Progenitor cell of endocrine pancreas (in vitro differentiated cells): ENCODE data around the gene NKX6-2. TPM values are rescaled to one million over a fixed set of nuclear protein-coding genes. Genes with fewer than 3 reads are reported as not detected.

Experiments
- DNase-seq: peaks from one replicate; pipeline ENCODE4 v3.0.0; 2021; ENCODE audit warnings: low spot score; ENCODE audit not compliant: unreplicated experiment
- H3K27ac Mint-ChIP-seq: 2 replicates; pipeline ENCODE4 v1.8.0; 2021; ENCODE audit warnings: mild to moderate bottlenecking, moderate library complexity, mixed read lengths
- H3K27me3 Mint-ChIP-seq: 2 replicates; pipeline ENCODE4 v1.8.0; 2021; ENCODE audit warnings: mixed read lengths
- H3K36me3 Mint-ChIP-seq: 2 replicates; pipeline ENCODE4 v1.8.0; 2022; ENCODE audit warnings: mixed read lengths; ENCODE audit not compliant: insufficient read depth
- H3K4me1 Mint-ChIP-seq: 2 replicates; pipeline ENCODE4 v1.8.0; 2021; ENCODE audit warnings: low read depth, mixed read lengths
- H3K4me3 Mint-ChIP-seq: 2 replicates; pipeline ENCODE4 v1.8.0; 2021; ENCODE audit warnings: low read depth, mild to moderate bottlenecking, moderate library complexity, mixed read lengths
- H3K9me3 Mint-ChIP-seq: 2 replicates; pipeline ENCODE4 v1.8.0; 2021; ENCODE audit warnings: low read depth, mixed read lengths
- total RNA-seq: library from RNA; stranded (reverse); gene quantifications from 2 replicates; pipeline ENCODE4 v1.2.1, GENCODE V29; 2021
- TF ChIP-seq, protein P1 (sequence below): fragments of 200-600 bp; sonication (generic); IDR thresholded peaks from one replicate; pipeline ENCODE4 v1.5.0; 2021; ENCODE audit warnings: antibody characterized with exemption, mild to moderate bottlenecking; ENCODE audit not compliant: unreplicated experiment

Gene NKX6-2
- total RNA-seq, 1 donor from 2014 or later: 43.9 TPM

GRCh38 chr10:132789659-132790148 lies 3.8 kb upstream of the NKX6-2 start:
- Mint-ChIP-seq H3K27ac (no peak overlapping the region), H3K4me3 (no peak overlapping the region), H3K4me1 (no peaks in the 10 kb centered on the region), H3K36me3 (no peaks in the 10 kb centered on the region), H3K27me3 (peaks cover 14% of the 10 kb centered on the region), H3K9me3 (no peaks in the 10 kb centered on the region)
- TF ChIP-seq, protein P1, sequence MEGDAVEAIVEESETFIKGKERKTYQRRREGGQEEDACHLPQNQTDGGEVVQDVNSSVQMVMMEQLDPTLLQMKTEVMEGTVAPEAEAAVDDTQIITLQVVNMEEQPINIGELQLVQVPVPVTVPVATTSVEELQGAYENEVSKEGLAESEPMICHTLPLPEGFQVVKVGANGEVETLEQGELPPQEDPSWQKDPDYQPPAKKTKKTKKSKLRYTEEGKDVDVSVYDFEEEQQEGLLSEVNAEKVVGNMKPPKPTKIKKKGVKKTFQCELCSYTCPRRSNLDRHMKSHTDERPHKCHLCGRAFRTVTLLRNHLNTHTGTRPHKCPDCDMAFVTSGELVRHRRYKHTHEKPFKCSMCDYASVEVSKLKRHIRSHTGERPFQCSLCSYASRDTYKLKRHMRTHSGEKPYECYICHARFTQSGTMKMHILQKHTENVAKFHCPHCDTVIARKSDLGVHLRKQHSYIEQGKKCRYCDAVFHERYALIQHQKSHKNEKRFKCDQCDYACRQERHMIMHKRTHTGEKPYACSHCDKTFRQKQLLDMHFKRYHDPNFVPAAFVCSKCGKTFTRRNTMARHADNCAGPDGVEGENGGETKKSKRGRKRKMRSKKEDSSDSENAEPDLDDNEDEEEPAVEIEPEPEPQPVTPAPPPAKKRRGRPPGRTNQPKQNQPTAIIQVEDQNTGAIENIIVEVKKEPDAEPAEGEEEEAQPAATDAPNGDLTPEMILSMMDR: no peak
- DNase-seq: no peak

GRCh38 chr10:132788831-132789219 lies 2.9 kb upstream of the NKX6-2 start:
- Mint-ChIP-seq H3K4me1 (no peaks in the 10 kb centered on the region), H3K4me3 (peak overlapping the region; percentile 48), H3K36me3 (peaks cover 2% of the 10 kb centered on the region), H3K27me3 (peaks cover 14% of the 10 kb centered on the region), H3K9me3 (no peaks in the 10 kb centered on the region), H3K27ac (peak overlapping the region; percentile 49)
- DNase-seq: no peak
- TF ChIP-seq, protein P1: no peak

- Mint-ChIP-seq H3K36me3 (peaks cover 7% of the 10 kb centered on the region), H3K9me3 (no peaks in the 10 kb centered on the region), H3K27ac (no peak overlapping the region), H3K27me3 (peaks cover 18% of the 10 kb centered on the region), H3K4me1 (no peaks in the 10 kb centered on the region), H3K4me3 (peak overlapping the region; percentile 56)
- TF ChIP-seq, protein P1: peak; percentile 30
- DNase-seq: no peak
Observed at GRCh38 chr10:132788180-132788830, 2.4 kb upstream of the NKX6-2 start.

DNA sequence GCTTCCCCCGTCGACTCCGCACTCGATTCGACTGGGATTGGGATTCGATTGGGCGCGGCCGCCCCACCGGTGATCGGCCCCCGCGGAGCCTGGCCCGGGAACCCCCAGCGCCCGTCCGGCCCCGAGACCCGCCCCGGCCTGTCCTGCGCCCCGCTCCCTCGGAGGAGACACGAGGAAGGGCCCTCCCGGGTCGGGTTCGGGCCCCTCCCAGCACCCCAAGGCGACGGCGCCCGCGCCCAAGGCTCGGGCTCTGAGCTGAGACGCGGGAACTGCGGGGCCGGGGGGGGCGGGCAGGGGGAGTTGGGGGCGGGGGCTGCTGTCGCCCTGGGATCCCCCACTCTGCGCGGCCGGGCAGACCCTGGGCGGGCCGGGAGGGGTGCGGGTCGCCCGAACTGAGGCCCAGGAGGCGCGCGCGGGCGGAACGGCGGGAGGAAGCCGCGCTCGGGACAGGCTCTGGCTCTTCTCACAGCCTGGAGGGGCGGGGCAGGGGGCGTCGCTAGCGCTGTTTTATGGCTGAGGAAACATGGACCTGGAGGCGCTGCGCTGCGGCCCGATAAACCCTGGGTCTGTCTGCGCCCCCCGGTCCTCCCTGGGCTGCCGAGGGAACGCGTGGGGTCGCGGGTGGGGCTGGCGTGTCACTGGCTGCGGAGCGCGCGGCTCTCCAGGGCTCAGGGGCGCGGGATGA lies 1.7 kb upstream of the NKX6-2 start:
- Mint-ChIP-seq H3K36me3 (peaks cover 14% of the 10 kb centered on the region), H3K4me3 (peak overlapping the region; percentile 56), H3K9me3 (no peaks in the 10 kb centered on the region), H3K27me3 (peaks cover 20% of the 10 kb centered on the region), H3K4me1 (peaks cover 1% of the 10 kb centered on the region), H3K27ac (no peak overlapping the region)
- TF ChIP-seq, protein P1: no peak
- DNase-seq: peak; percentile 42

- peaks cover 21% of the 10 kb centered on the region for H3K27me3 Mint-ChIP-seq
- peaks cover under 1% of the 10 kb centered on the region for H3K9me3 Mint-ChIP-seq
- no peak overlapping the region for H3K27ac Mint-ChIP-seq
Observed at GRCh38 chr10:132786884-132787494, 1.0 kb upstream of the NKX6-2 start.

More at GRCh38 chr10:132786884-132787494, 1.0 kb upstream of the NKX6-2 start:
- TF ChIP-seq, protein P1: no peak
- H3K4me3 Mint-ChIP-seq: no peak overlapping the region
- peaks cover 1% of the 10 kb centered on the region for H3K4me1 Mint-ChIP-seq
- peaks cover 19% of the 10 kb centered on the region for H3K36me3 Mint-ChIP-seq
- no peak for DNase-seq
